Central memory CD8-positive, alpha-beta T cell (primary cell): Measurements from ENCODE around the gene ASPM.

Experiments
- ATAC-seq: fragments of 150-1000 bp; cut with Tn5 transposase; replicated peaks from 2 replicates; pipeline ENCODE4 v1.10.0; 2022; ENCODE audit warnings: mild to moderate bottlenecking, moderate FRiP score, moderate number of reproducible peaks; ENCODE audit not compliant: poor library complexity, severe bottlenecking; ENCODE audit errors: extremely low read depth
- DNase-seq, 2 donors: peaks; one replicate each; pipeline ENCODE4 v3.0.0; 2021; ENCODE audit warnings: low spot score in 2 of 2
- H3K27ac Mint-ChIP-seq: one replicate; pipeline ENCODE4 v1.8.0; 2022; ENCODE audit warnings: low read depth, mild to moderate bottlenecking, moderate library complexity, mixed read lengths
- H3K27me3 Mint-ChIP-seq: one replicate; pipeline ENCODE4 v1.8.0; 2022; ENCODE audit warnings: mixed read lengths
- H3K36me3 Mint-ChIP-seq: one replicate; pipeline ENCODE4 v1.8.0; 2022; ENCODE audit warnings: mild to moderate bottlenecking, moderate library complexity, mixed read lengths; ENCODE audit not compliant: insufficient read depth
- H3K4me1 Mint-ChIP-seq: one replicate; pipeline ENCODE4 v1.8.0; 2022; ENCODE audit warnings: mixed read lengths
- H3K4me3 Mint-ChIP-seq: one replicate; pipeline ENCODE4 v1.8.0; 2022; ENCODE audit warnings: mild to moderate bottlenecking, moderate library complexity, mixed read lengths
- H3K9me3 Mint-ChIP-seq: one replicate; pipeline ENCODE4 v1.8.0; 2022; ENCODE audit warnings: mixed read lengths

Gene ASPM

GRCh38 chr1:197146101-197147095, at the start of gene ASPM:
Gene ASPM, minus strand, starts transcription at chr1:197146669. Its CDS starts 232 bp downstream, at chr1:197146437.
- H3K27ac Mint-ChIP-seq, result peak within 1 kb of the TSS; percentile 82
- peaks cover 5% of the 10 kb centered on the region for H3K36me3 Mint-ChIP-seq
- no peaks in the 10 kb centered on the region for H3K9me3 Mint-ChIP-seq
- H3K27me3 Mint-ChIP-seq, result no peaks in the 10 kb centered on the region
- DNase-seq, result peak; percentile 93
- peak within 1 kb of the TSS; percentile 90 for H3K4me3 Mint-ChIP-seq
- H3K4me1 Mint-ChIP-seq, result peaks cover 8% of the 10 kb centered on the region
- peak; percentile 98 for ATAC-seq

DNA sequence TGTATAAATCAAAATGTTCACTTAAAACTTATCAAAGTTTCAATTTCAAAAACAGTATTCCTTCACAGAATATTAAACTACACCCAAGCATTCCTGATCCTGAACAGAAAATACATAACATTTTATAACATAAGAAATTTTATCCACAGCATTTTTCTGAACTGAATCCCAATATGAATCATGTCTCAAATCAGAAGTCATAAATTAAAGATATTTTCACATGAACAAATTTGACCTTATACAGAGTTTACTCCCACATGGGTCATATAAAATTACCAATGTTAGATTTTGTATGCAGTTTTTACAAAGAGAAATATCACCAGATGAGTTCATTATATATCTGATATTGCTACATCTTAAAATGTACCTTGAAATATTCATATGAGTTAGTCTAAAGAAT, 48.6 kb upstream of the ASPM start:
- DNase-seq, result no peak
- Mint-ChIP-seq H3K9me3 (no peaks in the 10 kb centered on the region), H3K4me1 (peaks cover 59% of the 10 kb centered on the region), H3K4me3 (no peak overlapping the region), H3K36me3 (peaks cover 3% of the 10 kb centered on the region), H3K27ac (no peak overlapping the region), H3K27me3 (no peaks in the 10 kb centered on the region)
- no peak for ATAC-seq

DNA sequence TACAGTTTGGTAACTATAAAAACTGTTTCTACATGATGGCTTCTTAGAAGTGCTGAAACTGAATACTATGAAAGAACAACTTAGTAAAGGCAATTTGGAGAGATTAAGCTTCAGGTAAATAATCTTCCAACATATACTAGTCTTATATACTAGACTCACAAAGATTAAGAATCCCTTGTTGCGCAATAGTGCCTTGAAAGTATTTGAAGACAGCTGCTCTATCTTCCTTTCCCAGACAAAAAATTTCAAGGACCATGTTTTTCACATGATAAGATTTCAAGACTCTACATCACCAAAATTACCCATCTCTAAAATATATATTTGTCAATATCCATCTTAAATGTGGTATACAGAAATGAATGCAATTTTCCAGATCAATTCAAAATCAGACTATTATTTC, 37.7 kb upstream of the ASPM start:
- no peak overlapping the region for H3K27ac Mint-ChIP-seq
- DNase-seq (no peak), ATAC-seq (no peak)
- no peaks in the 10 kb centered on the region for H3K9me3 Mint-ChIP-seq
- no peak overlapping the region for H3K4me3 Mint-ChIP-seq
- peaks cover 14% of the 10 kb centered on the region for H3K4me1 Mint-ChIP-seq
- H3K27me3 Mint-ChIP-seq, result no peaks in the 10 kb centered on the region
- peaks cover 49% of the 10 kb centered on the region for H3K36me3 Mint-ChIP-seq

DNA sequence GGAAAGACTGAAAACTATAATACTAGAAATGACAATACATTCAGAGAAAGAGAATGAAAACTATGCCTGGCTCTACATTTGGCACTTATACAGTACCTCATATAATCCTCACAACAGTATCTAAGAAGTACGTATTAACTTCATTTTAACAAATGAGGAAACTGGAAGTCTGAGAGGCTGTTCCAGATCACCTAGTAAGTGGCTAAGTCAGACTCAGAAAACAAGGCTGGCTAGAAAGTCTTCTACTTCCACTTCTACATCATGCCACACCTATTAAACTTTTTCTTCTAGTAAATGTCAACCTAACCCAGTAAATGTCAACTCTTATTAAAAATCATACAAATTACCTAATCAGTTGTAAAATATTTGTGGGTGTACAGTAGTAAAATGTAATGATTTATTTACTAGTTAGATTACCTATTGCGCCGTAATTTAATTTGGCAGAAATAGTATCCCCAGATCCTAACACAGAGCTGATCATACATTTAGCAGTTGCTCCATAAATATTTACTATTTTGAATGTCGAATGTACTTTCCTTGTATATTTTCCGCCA, 36.8 kb upstream of the ASPM start:
- Mint-ChIP-seq H3K9me3 (no peaks in the 10 kb centered on the region), H3K4me3 (no peak overlapping the region), H3K36me3 (peaks cover 47% of the 10 kb centered on the region), H3K27ac (no peak overlapping the region), H3K4me1 (peaks cover 14% of the 10 kb centered on the region), H3K27me3 (no peaks in the 10 kb centered on the region)
- DNase-seq (no peak), ATAC-seq (no peak)

DNA sequence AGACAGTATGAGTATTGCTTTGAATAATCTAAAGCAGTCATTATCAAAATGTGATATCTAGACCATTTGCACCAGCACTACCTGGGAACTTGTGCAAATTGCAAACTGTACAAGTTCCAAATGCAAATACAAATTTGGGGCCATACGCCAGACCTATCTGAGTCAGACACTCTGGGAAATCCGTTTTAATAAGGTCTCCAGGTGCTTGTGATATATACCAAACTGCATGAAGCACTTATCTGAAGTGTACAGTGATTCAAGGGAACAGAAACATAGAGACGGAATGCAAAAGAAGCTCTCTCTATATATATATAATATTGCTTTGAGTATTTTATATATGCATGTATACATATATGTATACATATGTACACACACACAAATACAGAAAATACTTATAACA, 36.2 kb upstream of the ASPM start:
- H3K36me3 Mint-ChIP-seq, result peaks cover 44% of the 10 kb centered on the region
- no peak overlapping the region for H3K4me3 Mint-ChIP-seq
- H3K4me1 Mint-ChIP-seq, result peaks cover 12% of the 10 kb centered on the region
- no peak overlapping the region for H3K27ac Mint-ChIP-seq
- H3K27me3 Mint-ChIP-seq, result no peaks in the 10 kb centered on the region
- DNase-seq, result no peak
- no peak for ATAC-seq
- no peaks in the 10 kb centered on the region for H3K9me3 Mint-ChIP-seq

DNA sequence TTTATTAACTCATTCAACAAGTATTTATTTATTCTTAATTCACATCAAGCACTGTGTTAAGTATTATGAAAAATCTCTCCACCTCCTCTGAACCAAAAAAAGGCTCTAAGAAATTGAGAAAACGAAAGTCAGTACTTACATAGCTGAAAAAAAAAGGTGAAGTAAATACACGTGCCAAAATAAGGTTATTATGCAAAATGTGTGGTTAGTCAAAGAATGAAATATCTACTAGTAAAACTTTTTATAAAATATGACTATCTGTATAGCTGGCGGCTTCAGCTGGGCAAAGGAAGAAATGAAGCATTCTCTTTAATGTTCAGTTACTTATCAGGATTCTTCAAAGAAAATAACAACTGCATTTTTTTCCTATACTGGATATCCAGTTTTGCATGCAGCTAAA, 35.5 kb upstream of the ASPM start:
- Mint-ChIP-seq H3K4me3 (no peak overlapping the region), H3K27ac (no peak overlapping the region), H3K4me1 (peaks cover 9% of the 10 kb centered on the region), H3K27me3 (no peaks in the 10 kb centered on the region), H3K36me3 (peaks cover 43% of the 10 kb centered on the region), H3K9me3 (no peaks in the 10 kb centered on the region)
- DNase-seq, result no peak
- ATAC-seq, result no peak

DNA sequence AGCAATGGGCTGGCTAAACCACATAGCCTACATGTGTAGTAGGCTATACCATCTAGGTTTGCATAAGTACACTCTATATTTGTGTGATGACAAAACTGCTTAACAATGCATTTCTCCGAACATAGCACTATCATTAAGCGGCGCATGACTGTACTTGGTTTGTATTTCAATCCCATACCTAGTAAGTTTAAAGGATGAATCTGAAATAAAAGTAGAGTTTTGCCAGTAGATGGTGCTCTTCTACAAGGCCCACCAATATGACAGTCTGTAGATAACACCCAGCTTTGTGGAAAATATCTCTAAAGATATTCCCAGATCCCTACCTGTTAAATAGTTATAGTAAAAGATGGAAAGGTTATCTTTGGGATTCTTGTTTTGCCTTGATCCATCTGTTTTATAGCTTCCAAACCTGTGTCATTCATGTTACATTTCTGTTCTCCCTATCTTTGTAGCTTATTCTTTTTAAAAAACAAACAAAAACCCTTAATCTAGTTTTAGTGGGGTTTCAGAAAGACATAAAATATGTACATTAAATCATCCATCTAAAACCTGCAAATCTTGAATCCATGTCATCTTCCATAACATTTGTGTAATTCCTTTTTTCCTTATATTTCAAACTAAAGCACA, 33.9 kb upstream of the ASPM start:
- no peak for ATAC-seq
- Mint-ChIP-seq H3K36me3 (peaks cover 34% of the 10 kb centered on the region), H3K27me3 (no peaks in the 10 kb centered on the region), H3K9me3 (no peaks in the 10 kb centered on the region), H3K4me1 (peaks cover 2% of the 10 kb centered on the region), H3K4me3 (no peak overlapping the region), H3K27ac (no peak overlapping the region)
- no peak for DNase-seq

GRCh38 chr1:197178998-197179397, 32.5 kb upstream of the ASPM start:
- ATAC-seq (no peak), DNase-seq (no peak)
- Mint-ChIP-seq H3K36me3 (peaks cover 30% of the 10 kb centered on the region), H3K9me3 (no peaks in the 10 kb centered on the region), H3K4me1 (no peaks in the 10 kb centered on the region), H3K27me3 (no peaks in the 10 kb centered on the region), H3K4me3 (no peak overlapping the region), H3K27ac (no peak overlapping the region)

DNA sequence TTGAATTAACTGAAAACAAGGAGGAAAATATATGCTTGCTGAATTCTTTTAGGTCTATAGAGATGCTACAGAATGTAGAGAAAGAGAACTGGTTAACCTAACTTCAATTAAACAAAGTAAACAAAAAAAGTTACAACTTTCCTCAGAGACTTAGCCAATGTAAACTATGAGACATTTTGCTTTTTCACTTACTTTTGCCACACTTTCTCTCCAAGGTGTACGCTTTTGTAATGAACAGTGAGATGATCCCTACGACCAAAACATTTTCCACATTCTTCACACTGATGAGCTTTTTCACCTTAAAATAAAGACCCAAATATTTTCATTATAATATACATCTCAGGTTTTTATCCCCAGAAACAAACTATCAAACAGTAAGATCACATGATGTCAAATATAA, 28.3 kb upstream of the ASPM start:
- H3K27ac Mint-ChIP-seq, result no peak overlapping the region
- H3K4me1 Mint-ChIP-seq, result no peaks in the 10 kb centered on the region
- peaks cover 28% of the 10 kb centered on the region for H3K36me3 Mint-ChIP-seq
- no peak for DNase-seq
- no peak overlapping the region for H3K4me3 Mint-ChIP-seq
- H3K9me3 Mint-ChIP-seq, result no peaks in the 10 kb centered on the region
- no peak for ATAC-seq
- H3K27me3 Mint-ChIP-seq, result no peaks in the 10 kb centered on the region

GRCh38 chr1:197173571-197174507, 27.4 kb upstream of the ASPM start:
- Mint-ChIP-seq H3K4me1 (no peaks in the 10 kb centered on the region), H3K36me3 (peaks cover 28% of the 10 kb centered on the region), H3K9me3 (no peaks in the 10 kb centered on the region), H3K4me3 (no peak overlapping the region), H3K27me3 (no peaks in the 10 kb centered on the region), H3K27ac (no peak overlapping the region)
- DNase-seq, result no peak
- ATAC-seq, result no peak

GRCh38 chr1:197171531-197171930, 25.1 kb upstream of the ASPM start:
- no peak overlapping the region for H3K4me3 Mint-ChIP-seq
- H3K27ac Mint-ChIP-seq, result no peak overlapping the region
- no peak for ATAC-seq
- no peak for DNase-seq
- no peaks in the 10 kb centered on the region for H3K9me3 Mint-ChIP-seq
- H3K36me3 Mint-ChIP-seq, result peaks cover 25% of the 10 kb centered on the region
- no peaks in the 10 kb centered on the region for H3K4me1 Mint-ChIP-seq
- no peaks in the 10 kb centered on the region for H3K27me3 Mint-ChIP-seq

GRCh38 chr1:197170538-197170937, 24.1 kb upstream of the ASPM start:
- peaks cover 25% of the 10 kb centered on the region for H3K36me3 Mint-ChIP-seq

More at GRCh38 chr1:197170538-197170937, 24.1 kb upstream of the ASPM start:
- Mint-ChIP-seq H3K4me1 (no peaks in the 10 kb centered on the region), H3K9me3 (no peaks in the 10 kb centered on the region), H3K27ac (no peak overlapping the region), H3K4me3 (no peak overlapping the region), H3K27me3 (no peaks in the 10 kb centered on the region)
- ATAC-seq (no peak), DNase-seq (no peak)
